Endothelial cell of umbilical vein (primary cell): Measurements from ENCODE around the gene ABI2. TPM values are rescaled to one million over a fixed set of nuclear protein-coding genes. Genes with fewer than 3 reads are reported as not detected.

ENCODE experiments used
- BruUV-seq: library from RNA; stranded (reverse); fragments of 400-500 nt; replicated peaks from 2 replicates; lab custom pipeline; 2021; lab: Mats Ljungman, UMichigan
- CTCF ChIA-PET: fragments of 300-600, 350-600 bp; sonication (Branson Sonifier 250); formaldehyde crosslinking; loops from one replicate; lab custom pipeline; 2021; ENCODE audit warnings: antibody characterized with exemption, inconsistent platforms; lab: Charles Lee
- POLR2A ChIA-PET: fragments of 300-600, 350-600 bp; sonication (Branson Sonifier 250); formaldehyde crosslinking; loops from one replicate; lab custom pipeline; 2021; ENCODE audit warnings: antibody characterized with exemption, inconsistent platforms; lab: Charles Lee
- DNase-seq: peaks from one replicate; pipeline ENCODE4 v3.0.0-alpha.2; 2011; ENCODE audit warnings: low read depth, low spot score
- FAIRE-seq: peaks from 2 replicates; lab custom pipeline; 2011; peaks lifted over from hg19 to GRCh38; lab: Jason Lieb, UNC
- H2AFZ ChIP-seq: 2 replicates; pipeline ENCODE4 v1.6.0; 2012; ENCODE audit warnings: low read depth, low read length, control low read depth, inconsistent platforms
- H3K27ac ChIP-seq: 2 replicates; pipeline ENCODE4 v1.5.1; 2011; ENCODE audit warnings: low read depth, mild to moderate bottlenecking, control low read depth, low read length, moderate library complexity; ENCODE audit not compliant: insufficient read depth
- H3K27me3 ChIP-seq, 2 experiments: 2 replicates each; pipeline versions ENCODE4 v1.6.0 to v1.6.1; 2011; ENCODE audit warnings: low read length in 2 of 2, mixed read lengths in 1 of 2; ENCODE audit not compliant: control insufficient read depth in 2 of 2, insufficient read depth in 2 of 2
- H3K36me3 ChIP-seq, 2 experiments: 2 replicates in 1 of 2; 3 replicates in 1 of 2; pipeline ENCODE4 v1.5.1; 2011; ENCODE audit warnings: low read length in 2 of 2, mild to moderate bottlenecking in 1 of 2, moderate library complexity in 1 of 2; ENCODE audit not compliant: control insufficient read depth in 2 of 2, insufficient read depth in 2 of 2; ENCODE audit errors: extremely low read depth in 1 of 2
- H3K4me1 ChIP-seq: 3 replicates; pipeline ENCODE4 v1.5.1; 2011; ENCODE audit warnings: mild to moderate bottlenecking, low read length; ENCODE audit not compliant: control insufficient read depth, insufficient read depth; ENCODE audit errors: extremely low read depth
- H3K4me2 ChIP-seq: 2 replicates; pipeline ENCODE4 v1.6.1; 2011; ENCODE audit warnings: low read length, control low read depth, mixed read lengths; ENCODE audit not compliant: insufficient read depth
- H3K4me3 ChIP-seq, 3 experiments: fragments of 200-600 bp in 1 of 3; sonication (generic), shearing (Covaris generic) in 1 of 3; replicated peaks in 1 of 3; 2 replicates each; pipeline ENCODE4 v1.5.1; 2011 to 2016; ENCODE audit warnings: control low read depth in 3 of 3, low read length in 3 of 3, mild to moderate bottlenecking in 2 of 3, inconsistent platforms in 1 of 3, low read depth in 1 of 3, moderate library complexity in 1 of 3; ENCODE audit not compliant: insufficient read depth in 1 of 3
- H3K79me2 ChIP-seq: 2 replicates; pipeline ENCODE4 v1.6.0; 2012; ENCODE audit warnings: low read length, inconsistent platforms; ENCODE audit not compliant: control insufficient read depth, insufficient read depth
- H3K9ac ChIP-seq: replicated peaks from 2 replicates; pipeline ENCODE3; 2011; ENCODE audit warnings: low read length, control low read depth; ENCODE audit not compliant: insufficient read depth; ENCODE audit errors: extremely low read depth
- H3K9me1 ChIP-seq: replicated peaks from 3 replicates; pipeline ENCODE4 v1.6.0; 2011; ENCODE audit warnings: mild to moderate bottlenecking, low read length; ENCODE audit not compliant: control insufficient read depth, insufficient read depth; ENCODE audit errors: extremely low read depth
- H3K9me3 ChIP-seq: replicated peaks from 2 replicates; pipeline ENCODE4 v1.5.1; 2012; ENCODE audit warnings: low read length, inconsistent platforms; ENCODE audit not compliant: control insufficient read depth, insufficient read depth
- H4K20me1 ChIP-seq: replicated peaks from 2 replicates; pipeline ENCODE3; 2011; ENCODE audit warnings: mild to moderate bottlenecking, low read length; ENCODE audit not compliant: control insufficient read depth, insufficient read depth; ENCODE audit errors: extremely low read depth
- GATA2 ChIP-seq: IDR thresholded peaks from 2 replicates; pipeline ENCODE4 v1.7.0; 2011; ENCODE audit warnings: low read depth, mild to moderate bottlenecking, moderate library complexity, mixed read lengths, low read length; ENCODE audit not compliant: insufficient read length, insufficient read depth
- MYC ChIP-seq: IDR thresholded peaks from one replicate; pipeline ENCODE4 v1.6.1; 2011; ENCODE audit warnings: mild to moderate bottlenecking, low read depth, low read length
- dilution Hi-C: fragments of 300-500 bp; cut with MboI; formaldehyde crosslinking; loops from one replicate; pipeline ENCODE4 v1.15.0; 2019; ENCODE audit warnings: low sequenced_read_pairs; ENCODE audit not compliant: extremely low pct_ligation_motif_present
- intact Hi-C: fragments of 100-400 bp; cut with micrococcal nuclease; formaldehyde crosslinking; loops from one replicate; pipeline ENCODE4 v1.10.0; 2022
- polyA plus RNA-seq, 4 experiments: library from polyadenylated mRNA; depleted of rRNA in 3 of 4; stranded (reverse) in 3 of 4; unstranded in 1 of 4; fragments of >200 nt; gene quantifications; 2 replicates each; pipeline versions ENCODE4 v1.2.1 to v1.2.3, GENCODE V29; 2011 to 2012; ENCODE audit warnings: missing spikeins in 1 of 4
- total RNA-seq: library from RNA; stranded (reverse); gene quantifications from 2 replicates; pipeline ENCODE4 v1.2.3, GENCODE V29; 2021
- TF ChIP-seq, protein P1 (sequence below), 2 donors: IDR thresholded peaks; 1 replicate in 1 of 2; 2 replicates in 1 of 2; pipeline ENCODE4 v1.5.1; 2011; ENCODE audit warnings: low read length in 2 of 2, mild to moderate bottlenecking in 2 of 2, moderate library complexity in 2 of 2, control low read depth in 1 of 2, inconsistent platforms in 1 of 2, low read depth in 1 of 2; ENCODE audit not compliant: insufficient read depth in 1 of 2; ENCODE audit errors: extremely low read depth in 1 of 2
- TF ChIP-seq, protein P2 (sequence below): IDR thresholded peaks from 2 replicates; pipeline ENCODE4 v1.6.1; 2011; ENCODE audit not compliant: insufficient read depth, insufficient read length

The ABI2 gene
- total and polyA plus RNA-seq, 2 donors (not counting 3 experiments of a cell fraction or from before 2014, with no cell fraction given), result 35.7 to 61.0 TPM

DNA sequence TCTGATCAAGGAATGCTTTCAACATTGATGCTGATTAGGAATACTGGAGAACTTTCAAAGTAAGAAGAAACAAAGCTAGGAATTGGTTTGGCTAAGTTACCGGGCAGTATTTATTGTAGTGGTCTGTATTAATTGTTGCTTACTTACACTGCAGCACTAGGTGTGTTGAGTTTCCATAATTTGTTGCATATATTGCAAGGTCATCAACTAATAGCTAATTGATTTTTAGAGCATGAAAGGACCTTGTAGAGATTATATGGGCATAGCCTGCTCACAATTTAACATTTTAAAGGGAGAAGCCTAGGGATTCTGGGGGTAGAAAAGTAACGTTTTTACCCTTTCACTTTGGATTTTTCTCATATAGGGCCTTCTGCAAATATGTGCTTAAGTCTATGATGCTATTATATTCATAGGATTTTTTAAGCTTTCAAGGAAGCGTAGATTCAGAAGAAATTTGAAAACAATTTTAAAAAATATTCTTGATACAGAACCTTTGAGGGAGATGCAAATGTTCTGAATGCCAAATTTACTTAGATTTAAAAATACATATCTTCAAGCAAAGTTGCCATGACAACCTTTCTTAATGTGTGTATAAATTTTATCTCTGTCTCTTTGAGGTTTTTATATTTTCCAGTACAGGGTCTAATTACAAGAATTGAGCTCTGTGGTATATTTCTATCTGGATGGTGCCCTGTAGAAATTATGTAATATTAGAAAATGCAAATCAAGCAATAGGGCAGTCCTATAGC lies 17.3 kb upstream of the ABI2 start:
- no TSS peak for BruUV-seq
- ChIA-PET CTCF (interaction anchor here (0.8 to 1.4 kb wide), 2 partner anchors 11 to 47 kb away, joined by 3 read pairs; no protein-coding TSS in a partner anchor), POLR2A (no interaction called here)
- Histone ChIP-seq H3K4me1 (no peaks in the 10 kb centered on the region), H3K9ac (no peak overlapping the region), H3K27me3 (no peaks in the 10 kb centered on the region), H3K36me3 (no peaks in the 10 kb centered on the region), H2AFZ (no peak overlapping the region), H3K27ac (no peak overlapping the region), H3K9me1 (no peaks in the 10 kb centered on the region), H3K79me2 (no peaks in the 10 kb centered on the region), H4K20me1 (no peaks in the 10 kb centered on the region), H3K9me3 (no peaks in the 10 kb centered on the region), H3K4me2 (no peak overlapping the region), H3K4me3 (no peak overlapping the region)
- intact Hi-C loops (no loop called here), dilution Hi-C loops (no loop called here)
- no peak for FAIRE-seq
- TF ChIP-seq, protein P1, sequence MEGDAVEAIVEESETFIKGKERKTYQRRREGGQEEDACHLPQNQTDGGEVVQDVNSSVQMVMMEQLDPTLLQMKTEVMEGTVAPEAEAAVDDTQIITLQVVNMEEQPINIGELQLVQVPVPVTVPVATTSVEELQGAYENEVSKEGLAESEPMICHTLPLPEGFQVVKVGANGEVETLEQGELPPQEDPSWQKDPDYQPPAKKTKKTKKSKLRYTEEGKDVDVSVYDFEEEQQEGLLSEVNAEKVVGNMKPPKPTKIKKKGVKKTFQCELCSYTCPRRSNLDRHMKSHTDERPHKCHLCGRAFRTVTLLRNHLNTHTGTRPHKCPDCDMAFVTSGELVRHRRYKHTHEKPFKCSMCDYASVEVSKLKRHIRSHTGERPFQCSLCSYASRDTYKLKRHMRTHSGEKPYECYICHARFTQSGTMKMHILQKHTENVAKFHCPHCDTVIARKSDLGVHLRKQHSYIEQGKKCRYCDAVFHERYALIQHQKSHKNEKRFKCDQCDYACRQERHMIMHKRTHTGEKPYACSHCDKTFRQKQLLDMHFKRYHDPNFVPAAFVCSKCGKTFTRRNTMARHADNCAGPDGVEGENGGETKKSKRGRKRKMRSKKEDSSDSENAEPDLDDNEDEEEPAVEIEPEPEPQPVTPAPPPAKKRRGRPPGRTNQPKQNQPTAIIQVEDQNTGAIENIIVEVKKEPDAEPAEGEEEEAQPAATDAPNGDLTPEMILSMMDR (IDR thresholded peaks at IDR 0.05; ENCODE audit: extremely low read depth in 1 of 2, insufficient read depth in 1 of 2, low read depth in 1 of 2, low read length in 2 of 2), result no peak
- TF ChIP-seq, protein P2, sequence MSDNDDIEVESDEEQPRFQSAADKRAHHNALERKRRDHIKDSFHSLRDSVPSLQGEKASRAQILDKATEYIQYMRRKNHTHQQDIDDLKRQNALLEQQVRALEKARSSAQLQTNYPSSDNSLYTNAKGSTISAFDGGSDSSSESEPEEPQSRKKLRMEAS, result no peak
- TF ChIP-seq MYC (no peak), GATA2 (no peak)
- no peak for DNase-seq
